HEK293 (cell line): Measurements from ENCODE around the gene PTGDR2.

Experiments used
- CTCF ChIA-PET: fragments of 350-600 bp; formaldehyde crosslinking; extraction: SDS; loops from one replicate; lab custom pipeline; 2021; ENCODE audit warnings: antibody characterized with exemption; lab: Yijun Ruan, JAX
- POLR2A ChIA-PET: fragments of 300-600 bp; formaldehyde crosslinking; extraction: SDS; loops from one replicate; lab custom pipeline; 2020; ENCODE audit warnings: antibody characterized with exemption, inconsistent platforms; lab: Yijun Ruan, JAX
- H3K27ac ChIP-seq: fragments of 200-500 bp; sonication (Bioruptor generic); 2 replicates; pipeline ENCODE4 v1.5.1; 2014; ENCODE audit warnings: low read depth, low read length, control low read depth, inconsistent platforms; ENCODE audit errors: extremely low read depth
- H3K36me3 ChIP-seq, 2 experiments: fragments of 200-500 bp in 1 of 2; sonication (Bioruptor generic) in 1 of 2; 1 replicate in 1 of 2; 2 replicates in 1 of 2; pipeline ENCODE4 v1.5.1; 2014 to 2017; ENCODE audit warnings: inconsistent platforms in 2 of 2, low read length in 2 of 2; ENCODE audit not compliant: control insufficient read depth in 2 of 2, insufficient read depth in 1 of 2
- H3K4me1 ChIP-seq: fragments of 200-500 bp; sonication (Bioruptor generic); 2 replicates; pipeline ENCODE4 v1.5.1; 2014; ENCODE audit warnings: mild to moderate bottlenecking, low read length, inconsistent platforms; ENCODE audit not compliant: control insufficient read depth, insufficient read depth
- H3K4me3 ChIP-seq: 2 replicates; pipeline ENCODE4 v1.5.1; 2011; ENCODE audit warnings: low read depth, mild to moderate bottlenecking, control low read depth, low read length, moderate library complexity
- H3K9me3 ChIP-seq: fragments of 200-500 bp; sonication (Bioruptor generic); 2 replicates; pipeline ENCODE4 v1.5.1; 2014; ENCODE audit warnings: low read depth, low read length, inconsistent platforms; ENCODE audit not compliant: control insufficient read depth, insufficient read depth
- BCL6B ChIP-seq: fragments of 450-650 bp; formaldehyde crosslinking; IDR thresholded peaks from 2 replicates; pipeline ENCODE4 v1.5.1; 2017; ENCODE audit warnings: missing biosample characterization, missing genetic modification characterization
- KLF9 ChIP-seq: fragments of 450-650 bp; formaldehyde crosslinking; IDR thresholded peaks from 2 replicates; pipeline ENCODE4 v1.5.1; 2016; ENCODE audit warnings: missing biosample characterization, missing genetic modification characterization, low read depth
- OSR2 ChIP-seq: fragments of 450-650 bp; formaldehyde crosslinking; IDR thresholded peaks from 2 replicates; pipeline ENCODE4 v1.5.1; 2016; ENCODE audit warnings: missing biosample characterization, missing genetic modification characterization
- OVOL3 ChIP-seq: fragments of 450-650 bp; formaldehyde crosslinking; IDR thresholded peaks from 2 replicates; pipeline ENCODE4 v1.5.1; 2016; ENCODE audit warnings: missing biosample characterization, missing genetic modification characterization
- PRDM1 ChIP-seq: fragments of 450-650 bp; formaldehyde crosslinking; IDR thresholded peaks from 2 replicates; pipeline ENCODE4; 2016; ENCODE audit warnings: missing biosample characterization, missing genetic modification characterization
- PRDM2 ChIP-seq: fragments of 450-650 bp; formaldehyde crosslinking; IDR thresholded peaks from 2 replicates; pipeline ENCODE4 v1.5.1; 2016; ENCODE audit warnings: missing biosample characterization, missing genetic modification characterization, borderline replicate concordance
- SP7 ChIP-seq: fragments of 450-650 bp; formaldehyde crosslinking; IDR thresholded peaks from 2 replicates; pipeline ENCODE4 v1.5.1; 2016; ENCODE audit warnings: missing biosample characterization, missing genetic modification characterization
- TSHZ1 ChIP-seq: fragments of 450-650 bp; formaldehyde crosslinking; IDR thresholded peaks from 2 replicates; pipeline ENCODE4 v1.5.1; 2016; ENCODE audit warnings: missing biosample characterization, missing genetic modification characterization, borderline replicate concordance
- ZBTB48 ChIP-seq: fragments of 450-650 bp; formaldehyde crosslinking; IDR thresholded peaks from 2 replicates; pipeline ENCODE4 v1.5.1; 2016; ENCODE audit warnings: missing biosample characterization, missing genetic modification characterization
- ZBTB49 ChIP-seq: fragments of 450-650 bp; formaldehyde crosslinking; IDR thresholded peaks from 2 replicates; pipeline ENCODE4 v1.5.1; 2016; ENCODE audit warnings: missing biosample characterization, missing genetic modification characterization, low read depth
- ZBTB6 ChIP-seq: fragments of 450-650 bp; formaldehyde crosslinking; IDR thresholded peaks from 2 replicates; pipeline ENCODE4 v1.5.1; 2017; ENCODE audit warnings: missing biosample characterization, missing genetic modification characterization
- ZNF248 ChIP-seq: fragments of 450-650 bp; formaldehyde crosslinking; IDR thresholded peaks from 2 replicates; pipeline ENCODE4 v1.5.1; 2017; ENCODE audit warnings: missing biosample characterization, missing genetic modification characterization
- ZNF311 ChIP-seq: fragments of 450-650 bp; formaldehyde crosslinking; IDR thresholded peaks from 2 replicates; pipeline ENCODE4 v1.5.1; 2017; ENCODE audit warnings: missing biosample characterization, missing genetic modification characterization, borderline replicate concordance
- ZNF416 ChIP-seq: fragments of 450-650 bp; formaldehyde crosslinking; IDR thresholded peaks from 2 replicates; pipeline ENCODE4 v1.5.1; 2016; ENCODE audit warnings: missing biosample characterization, missing genetic modification characterization
- ZNF600 ChIP-seq: fragments of 450-650 bp; formaldehyde crosslinking; IDR thresholded peaks from 2 replicates; pipeline ENCODE4 v1.5.1; 2016; ENCODE audit warnings: missing biosample characterization, missing genetic modification characterization
- ZNF76 ChIP-seq: fragments of 450-650 bp; formaldehyde crosslinking; IDR thresholded peaks from 2 replicates; pipeline ENCODE4; 2016; ENCODE audit warnings: low read depth, missing biosample characterization, missing genetic modification characterization, borderline replicate concordance
- ZNF837 ChIP-seq: fragments of 450-650 bp; formaldehyde crosslinking; IDR thresholded peaks from 2 replicates; pipeline ENCODE4 v1.5.1; 2016; ENCODE audit warnings: missing biosample characterization, missing genetic modification characterization
- ZXDB ChIP-seq: fragments of 450-650 bp; formaldehyde crosslinking; IDR thresholded peaks from 2 replicates; pipeline ENCODE4 v1.5.1; 2016; ENCODE audit warnings: missing biosample characterization, missing genetic modification characterization

The PTGDR2 gene

GRCh38 chr11:60840470-60841430, 15.0 kb downstream of the PTGDR2 start (continued):
- no peak for TF ChIP-seq TSHZ1 (tag by site-specific recombination)
- no peak for TF ChIP-seq ZNF416
- no peak for TF ChIP-seq ZBTB49 (tag by site-specific recombination)
- TF ChIP-seq KLF9 (tag by site-specific recombination) = no peak
- TF ChIP-seq ZNF311 (tag by site-specific recombination) = no peak
- TF ChIP-seq OVOL3 (tag by site-specific recombination) = no peak

GRCh38 chr11:60838132-60838531, 17.6 kb downstream of the PTGDR2 start:
- H3K4me1 ChIP-seq = no peaks in the 10 kb centered on the region
- no peak overlapping the region for H3K4me3 ChIP-seq
- no peaks in the 10 kb centered on the region for H3K36me3 ChIP-seq
- TF ChIP-seq ZNF248 (tag by site-specific recombination) (no peak), BCL6B (tag by site-specific recombination) (no peak), OSR2 (tag by site-specific recombination) (no peak), ZNF837 (no peak), ZBTB48 (tag by site-specific recombination) (no peak), SP7 (tag by site-specific recombination) (no peak), ZNF76 (tag by site-specific recombination) (no peak), ZXDB (tag by site-specific recombination) (no peak), ZBTB49 (tag by site-specific recombination) (no peak), PRDM2 (no peak), ZBTB6 (tag by site-specific recombination) (no peak), ZNF600 (no peak), PRDM1 (no peak)
- H3K9me3 ChIP-seq = no peaks in the 10 kb centered on the region
- no peak overlapping the region for H3K27ac ChIP-seq
- ChIA-PET CTCF (interaction anchor here (1.0 kb wide), 1 partner anchor 49 kb away, joined by 5 read pairs; no protein-coding TSS in a partner anchor), POLR2A (no interaction called here)
